Neuronal stem cell (in vitro differentiated cells): ENCODE data around the gene MAP3K21.

ENCODE experiments used
- DNase-seq: peaks from one replicate; pipeline ENCODE4 v3.0.0-alpha.2; 2013; ENCODE audit warnings: low spot score
- H2AFZ ChIP-seq: one replicate; pipeline ENCODE4 v1.6.1; 2013; ENCODE audit warnings: mild to moderate bottlenecking, low read length, inconsistent platforms
- H2AK5ac ChIP-seq: 2 replicates; pipeline ENCODE4 v1.6.1; 2013; ENCODE audit warnings: low read depth, mild to moderate bottlenecking, inconsistent platforms, low read length, moderate library complexity, mixed read lengths
- H2BK120ac ChIP-seq: 2 replicates; pipeline ENCODE4 v1.6.1; 2013; ENCODE audit warnings: low read depth, mild to moderate bottlenecking, inconsistent platforms, low read length, moderate library complexity, mixed read lengths
- H2BK12ac ChIP-seq: one replicate; pipeline ENCODE4 v1.6.1; 2013; ENCODE audit warnings: low read length, inconsistent platforms
- H2BK15ac ChIP-seq: 2 replicates; pipeline ENCODE4 v1.6.1; 2013; ENCODE audit warnings: mild to moderate bottlenecking, low read length, inconsistent platforms, mixed read lengths
- H2BK5ac ChIP-seq: one replicate; pipeline ENCODE4 v1.6.1; 2013; ENCODE audit warnings: inconsistent platforms, mild to moderate bottlenecking, low read length, moderate library complexity
- H3K14ac ChIP-seq: one replicate; pipeline ENCODE4 v1.6.1; 2013; ENCODE audit warnings: low read length, inconsistent platforms
- H3K18ac ChIP-seq: 2 replicates; pipeline ENCODE4 v1.6.1; 2013; ENCODE audit warnings: low read length, inconsistent platforms
- H3K23ac ChIP-seq: 2 replicates; pipeline ENCODE4 v1.6.1; 2013; ENCODE audit warnings: low read depth, mild to moderate bottlenecking, mixed read lengths, low read length, inconsistent platforms; ENCODE audit not compliant: poor library complexity
- H3K27ac ChIP-seq: replicated peaks from 3 replicates; pipeline ENCODE4 v1.5.1; 2013; ENCODE audit warnings: low read length, inconsistent platforms
- H3K27me3 ChIP-seq, 3 experiments: 2 replicates each; pipeline ENCODE4 v1.6.1; 2013; ENCODE audit warnings: low read length in 3 of 3, mild to moderate bottlenecking in 2 of 3, inconsistent platforms in 1 of 3, low read depth in 1 of 3, mixed read lengths in 1 of 3, moderate library complexity in 1 of 3; ENCODE audit not compliant: control insufficient read depth in 3 of 3, insufficient read depth in 3 of 3
- H3K36me3 ChIP-seq, 2 donors: replicated peaks in 1 of 2; 2 replicates each; pipeline ENCODE4 v1.6.1; 2013; ENCODE audit warnings: low read length in 2 of 2; ENCODE audit not compliant: control insufficient read depth in 2 of 2, insufficient read depth in 2 of 2
- H3K4ac ChIP-seq: 2 replicates; pipeline ENCODE4 v1.6.1; 2013; ENCODE audit warnings: inconsistent platforms, mild to moderate bottlenecking, low read length, moderate library complexity
- H3K4me1 ChIP-seq, 2 donors: 1 replicate in 1 of 2; 2 replicates in 1 of 2; pipeline ENCODE4 v1.6.1; 2013; ENCODE audit warnings: low read length in 2 of 2, low read depth in 1 of 2; ENCODE audit not compliant: control insufficient read depth in 2 of 2, insufficient read depth in 1 of 2
- H3K4me2 ChIP-seq: one replicate; pipeline ENCODE4 v1.6.1; 2013; ENCODE audit warnings: mild to moderate bottlenecking, low read length, inconsistent platforms; ENCODE audit not compliant: insufficient read depth, poor library complexity, severe bottlenecking
- H3K4me3 ChIP-seq, 2 donors: 2 replicates each; pipeline ENCODE4 v1.5.1; 2013; ENCODE audit warnings: low read length in 2 of 2, mild to moderate bottlenecking in 2 of 2, inconsistent platforms in 1 of 2, moderate library complexity in 1 of 2
- H3K79me1 ChIP-seq: one replicate; pipeline ENCODE4 v1.6.1; 2013; ENCODE audit warnings: low read depth, mild to moderate bottlenecking, inconsistent platforms, low read length, moderate library complexity
- H3K9ac ChIP-seq: one replicate; pipeline ENCODE4 v1.6.1; 2013; ENCODE audit warnings: mild to moderate bottlenecking, low read depth, low read length, inconsistent platforms; ENCODE audit not compliant: poor library complexity
- H3K9me3 ChIP-seq, 2 donors: replicated peaks in 1 of 2; 2 replicates each; pipeline versions ENCODE3 to v1.6.1; 2013; ENCODE audit warnings: low read length in 2 of 2, mild to moderate bottlenecking in 2 of 2, inconsistent platforms in 1 of 2, low read depth in 1 of 2, mixed read lengths in 1 of 2, moderate library complexity in 1 of 2; ENCODE audit not compliant: control insufficient read depth in 2 of 2, insufficient read depth in 1 of 2
- H4K8ac ChIP-seq: one replicate; pipeline ENCODE4 v1.6.1; 2013; ENCODE audit warnings: low read depth, mild to moderate bottlenecking, inconsistent platforms, low read length, moderate library complexity
- H4K91ac ChIP-seq: one replicate; pipeline ENCODE4 v1.6.1; 2013; ENCODE audit warnings: low read length, low read depth, mild to moderate bottlenecking, inconsistent platforms; ENCODE audit not compliant: poor library complexity
- WGBS, 2 donors: extraction: QIAGEN DNeasy Blood & Tissue Kit; methylation state at CpG; one replicate each; pipeline ENCODE4 v1.1.7; 2013; ENCODE audit warnings: missing lambda C conversion rate in 2 of 2, mixed read lengths in 1 of 2; ENCODE audit not compliant: insufficient read length in 2 of 2, insufficient replicate concordance in 1 of 2; ENCODE audit errors: extremely low coverage in 2 of 2; 5-methylcytosine and 5-hydroxymethylcytosine counted together

MAP3K21 gene

GRCh38 chr1:233387585-233387984 is 60.1 kb downstream of the MAP3K21 start:
- H3K4me3 ChIP-seq = no peak overlapping the region
- H2BK12ac ChIP-seq = no peak overlapping the region
- no peak overlapping the region for H3K4ac ChIP-seq
- H2BK5ac ChIP-seq = no peak overlapping the region
- no peak overlapping the region for H2BK15ac ChIP-seq
- no peaks in the 10 kb centered on the region for H3K79me1 ChIP-seq
- no peak overlapping the region for H3K9ac ChIP-seq
- no peak overlapping the region for H3K14ac ChIP-seq
- no peaks in the 10 kb centered on the region for H3K27me3 ChIP-seq
- no peak overlapping the region for H2AFZ ChIP-seq
- WGBS, 2 donors = no CpG with 5 or more reads among the region's 3 CpGs
- no peaks in the 10 kb centered on the region for H3K36me3 ChIP-seq
- no peak overlapping the region for H3K4me2 ChIP-seq
- H2AK5ac ChIP-seq = no peak overlapping the region
- H4K91ac ChIP-seq = no peak overlapping the region
- no peaks in the 10 kb centered on the region for H3K9me3 ChIP-seq
- H3K27ac ChIP-seq = no peak overlapping the region
- H2BK120ac ChIP-seq = no peak overlapping the region
- H3K18ac ChIP-seq = no peak overlapping the region
- no peak overlapping the region for H3K23ac ChIP-seq
- no peak overlapping the region for H4K8ac ChIP-seq
- no peak for DNase-seq
- H3K4me1 ChIP-seq = no peaks in the 10 kb centered on the region

- Histone ChIP-seq H3K4me3 (no peak overlapping the region), H2AFZ (no peak overlapping the region), H2BK120ac (no peak overlapping the region), H3K4ac (no peak overlapping the region), H3K4me2 (no peak overlapping the region), H3K36me3 (no peaks in the 10 kb centered on the region), H2AK5ac (no peak overlapping the region), H3K27me3 (no peaks in the 10 kb centered on the region), H4K91ac (no peak overlapping the region), H3K9ac (no peak overlapping the region), H3K18ac (no peak overlapping the region), H3K4me1 (no peaks in the 10 kb centered on the region), H3K79me1 (no peaks in the 10 kb centered on the region), H2BK15ac (no peak overlapping the region), H2BK12ac (no peak overlapping the region), H3K14ac (no peak overlapping the region), H3K23ac (no peak overlapping the region), H3K9me3 (no peaks in the 10 kb centered on the region), H2BK5ac (no peak overlapping the region), H4K8ac (no peak overlapping the region), H3K27ac (no peak overlapping the region)
- WGBS, 2 donors = no CpG with 5 or more reads among the region's 1 CpG
- DNase-seq = no peak
Observed at GRCh38 chr1:233389169-233389568, 61.6 kb downstream of the MAP3K21 start.

GRCh38 chr1:233389893-233390292 is 62.4 kb downstream of the MAP3K21 start:
- WGBS, 2 donors = no CpG with 5 or more reads among the region's 1 CpG
- H3K4me2 ChIP-seq = no peak overlapping the region

GRCh38 chr1:233390842-233391737 is 63.6 kb downstream of the MAP3K21 start:
- H3K79me1 ChIP-seq = no peaks in the 10 kb centered on the region

More at GRCh38 chr1:233389893-233390292, 62.4 kb downstream of the MAP3K21 start:
- Histone ChIP-seq H3K9me3 (no peaks in the 10 kb centered on the region), H3K4me3 (no peak overlapping the region), H3K27me3 (no peaks in the 10 kb centered on the region), H3K79me1 (no peaks in the 10 kb centered on the region), H4K91ac (no peak overlapping the region), H3K27ac (no peak overlapping the region), H3K23ac (no peak overlapping the region), H2AFZ (no peak overlapping the region), H3K36me3 (no peaks in the 10 kb centered on the region), H2AK5ac (no peak overlapping the region), H3K18ac (no peak overlapping the region), H4K8ac (no peak overlapping the region), H2BK15ac (no peak overlapping the region), H3K4ac (no peak overlapping the region), H3K14ac (no peak overlapping the region), H3K9ac (no peak overlapping the region), H2BK120ac (no peak overlapping the region), H3K4me1 (no peaks in the 10 kb centered on the region), H2BK12ac (no peak overlapping the region), H2BK5ac (no peak overlapping the region)
- no peak for DNase-seq

More at GRCh38 chr1:233390842-233391737, 63.6 kb downstream of the MAP3K21 start:
- Histone ChIP-seq H3K9me3 (no peaks in the 10 kb centered on the region), H2BK12ac (no peak overlapping the region), H2BK15ac (no peak overlapping the region), H3K23ac (no peak overlapping the region), H3K4me3 (no peak overlapping the region), H2BK5ac (no peak overlapping the region), H3K36me3 (no peaks in the 10 kb centered on the region), H4K91ac (no peak overlapping the region), H2AFZ (no peak overlapping the region), H3K9ac (no peak overlapping the region), H3K27ac (no peak overlapping the region), H3K4ac (no peak overlapping the region), H3K4me2 (no peak overlapping the region), H2BK120ac (no peak overlapping the region), H4K8ac (no peak overlapping the region), H3K4me1 (no peaks in the 10 kb centered on the region), H2AK5ac (no peak overlapping the region), H3K27me3 (no peaks in the 10 kb centered on the region), H3K14ac (no peak overlapping the region), H3K18ac (no peak overlapping the region)
- no peak for DNase-seq
- WGBS, 2 donors = no CpG with 5 or more reads among the region's 3 CpGs
